Fibroblast of lung (primary cell): ENCODE measurements around the gene CAMKK1.

Experiments
- CTCF ChIP-seq, 2 donors: IDR thresholded peaks in 1 of 2; conservative IDR thresholded peaks in 1 of 2; 1 replicate in 1 of 2; 2 replicates in 1 of 2; pipeline ENCODE4 v1.5.1; 2011 to 2012; ENCODE audit warnings: low read length in 2 of 2, control low read depth in 1 of 2, inconsistent platforms in 1 of 2, low read depth in 1 of 2, mild to moderate bottlenecking in 1 of 2
- EZH2 ChIP-seq: IDR thresholded peaks from 2 replicates; pipeline ENCODE4 v1.5.1; 2012; ENCODE audit warnings: low read length, control low read depth, mild to moderate bottlenecking; ENCODE audit errors: missing control alignments

GRCh38 chr17:3884188-3884587, 8.7 kb downstream of the CAMKK1 start:
- TF ChIP-seq CTCF (conservative IDR thresholded peaks at IDR 0.05 in 1 of 2, IDR thresholded peaks at IDR 0.05 in 1 of 2; ENCODE audit: low read depth in 1 of 2, low read length in 2 of 2) (no peak), EZH2 (no peak)
